Measurements from ENCODE around the gene TSHZ2. TPM values are rescaled to one million over a fixed set of nuclear protein-coding genes. Genes with fewer than 3 reads are reported as not detected.

TSHZ2 gene
- total and polyA plus RNA-seq, 9 of the 15 experiments (the other 6 are each of a cell fraction or from before 2014, with no cell fraction given): 0.03 to 0.20 (median 0.05) TPM; not detected in 4

DNA sequence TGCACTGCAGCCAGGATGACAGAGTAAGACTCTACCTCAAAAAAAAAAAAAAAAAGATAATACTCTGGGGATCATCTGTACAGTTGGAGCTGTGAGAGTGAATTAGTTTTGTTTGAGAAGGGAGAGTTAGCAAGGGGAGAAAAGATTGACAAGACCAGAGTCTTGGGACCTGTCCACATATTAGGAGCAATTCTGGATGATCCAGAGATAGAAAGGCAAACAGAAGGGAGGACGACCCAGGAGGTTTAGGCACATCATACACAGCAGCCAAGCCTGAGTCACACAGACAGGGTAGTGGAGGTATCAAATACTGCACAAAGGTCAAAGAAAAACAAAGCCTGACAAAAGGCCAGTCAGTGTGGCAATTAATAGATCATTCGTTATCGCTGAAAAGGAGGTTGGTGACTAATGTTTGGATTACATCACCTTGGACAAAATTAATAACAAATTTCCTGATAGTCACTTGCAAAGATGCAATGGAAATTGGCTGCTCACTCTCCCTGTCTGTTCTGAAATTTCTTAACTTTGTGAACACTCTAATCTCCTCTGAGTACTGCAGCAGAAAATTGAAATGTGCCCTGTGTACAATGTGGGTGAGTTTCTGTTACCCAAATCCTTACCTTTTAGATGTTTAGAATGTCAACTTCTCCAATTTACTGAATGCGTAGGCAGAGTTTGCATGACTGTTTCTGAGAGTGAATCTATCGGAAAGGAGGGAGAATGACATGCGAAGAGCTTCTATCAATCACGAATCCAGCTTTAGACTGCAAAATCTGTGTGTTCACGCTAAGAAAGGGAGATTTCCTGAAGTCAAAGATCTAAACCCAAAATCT lies 105.4 kb downstream of the TSHZ2 start:
- FAIRE-seq (no peak), DNase-seq (ENCODE audit: extremely low read depth in 1 of 4, low spot score in 3 of 4) (no peak), ATAC-seq (no peak)
- ChIA-PET CTCF (ENCODE audit: low intra/inter-chr PET ratio) (no interaction called here), POLR2A (no interaction called here)
- no peak overlapping the region for H2AFZ ChIP-seq (ENCODE audit: low read depth, low read length)
- peaks cover 7 to 9% of the 10 kb centered on the region in 2 experiments; a peak in 4 of 5 replicates for H3K27me3 ChIP-seq (ENCODE audit: control insufficient read depth in 2 of 2, insufficient read depth in 2 of 2, low read length in 2 of 2)
- no peak for TF ChIP-seq ZNF140 (CRISPR knock-in tag; IDR thresholded peaks at IDR 0.05)
- TF ChIP-seq SMAD1 (IDR thresholded peaks at IDR 0.05; ENCODE audit: low read depth, low read length, partially characterized antibody): no peak
- no peak for TF ChIP-seq HCFC1 (IDR thresholded peaks at IDR 0.05; ENCODE audit: low read depth, low read length)
- no peak for TF ChIP-seq KDM1A (IDR thresholded peaks at IDR 0.05)
- no peak for TF ChIP-seq MEF2A (IDR thresholded peaks at IDR 0.05; ENCODE audit: control insufficient read depth, low read depth, low read length)
- no peak for TF ChIP-seq ZSCAN32 (CRISPR knock-in tag; IDR thresholded peaks at IDR 0.05)
- TF ChIP-seq, protein P1, sequence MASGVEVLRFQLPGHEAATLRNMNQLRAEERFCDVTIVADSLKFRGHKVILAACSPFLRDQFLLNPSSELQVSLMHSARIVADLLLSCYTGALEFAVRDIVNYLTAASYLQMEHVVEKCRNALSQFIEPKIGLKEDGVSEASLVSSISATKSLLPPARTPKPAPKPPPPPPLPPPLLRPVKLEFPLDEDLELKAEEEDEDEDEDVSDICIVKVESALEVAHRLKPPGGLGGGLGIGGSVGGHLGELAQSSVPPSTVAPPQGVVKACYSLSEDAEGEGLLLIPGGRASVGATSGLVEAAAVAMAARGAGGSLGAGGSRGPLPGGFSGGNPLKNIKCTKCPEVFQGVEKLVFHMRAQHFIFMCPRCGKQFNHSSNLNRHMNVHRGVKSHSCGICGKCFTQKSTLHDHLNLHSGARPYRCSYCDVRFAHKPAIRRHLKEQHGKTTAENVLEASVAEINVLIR (CRISPR knock-in tag; IDR thresholded peaks at IDR 0.05): no peak
- TF ChIP-seq ZNF347 (CRISPR knock-in tag; IDR thresholded peaks at IDR 0.05; ENCODE audit: low read depth): no peak
- TF ChIP-seq, protein P2, sequence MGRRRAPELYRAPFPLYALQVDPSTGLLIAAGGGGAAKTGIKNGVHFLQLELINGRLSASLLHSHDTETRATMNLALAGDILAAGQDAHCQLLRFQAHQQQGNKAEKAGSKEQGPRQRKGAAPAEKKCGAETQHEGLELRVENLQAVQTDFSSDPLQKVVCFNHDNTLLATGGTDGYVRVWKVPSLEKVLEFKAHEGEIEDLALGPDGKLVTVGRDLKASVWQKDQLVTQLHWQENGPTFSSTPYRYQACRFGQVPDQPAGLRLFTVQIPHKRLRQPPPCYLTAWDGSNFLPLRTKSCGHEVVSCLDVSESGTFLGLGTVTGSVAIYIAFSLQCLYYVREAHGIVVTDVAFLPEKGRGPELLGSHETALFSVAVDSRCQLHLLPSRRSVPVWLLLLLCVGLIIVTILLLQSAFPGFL (CRISPR knock-in tag; IDR thresholded peaks at IDR 0.05): no peak
- no peak for TF ChIP-seq ZNF121 (CRISPR knock-in tag; conservative IDR thresholded peaks at IDR 0.05)
- no peak for TF ChIP-seq FOXJ3 (CRISPR knock-in tag; IDR thresholded peaks at IDR 0.05)
- WGBS (ENCODE audit: insufficient coverage, low coverage, missing lambda C conversion rate): 4% methylated on average over 8 of the region's 8 CpGs
- in situ Hi-C loops (cut with MboI) (no loop called here), intact Hi-C loops (cut with micrococcal nuclease) (no loop called here)
- H3K79me2 ChIP-seq (ENCODE audit: control insufficient read depth, insufficient read depth, low read length): no peaks in the 10 kb centered on the region
- H3K4me3 ChIP-seq: no peak overlapping the region
- no peak overlapping the region for H3K27ac ChIP-seq (ENCODE audit: extremely low read depth, low read depth, low read length)
- H3K9me3 ChIP-seq (replicated peaks; ENCODE audit: control insufficient read depth, insufficient read depth, low read depth, low read length): no peaks in the 10 kb centered on the region
- H3K4me1 ChIP-seq (replicated peaks in 1 of 2; ENCODE audit: control insufficient read depth in 2 of 2, insufficient read depth in 2 of 2, low read length in 2 of 2): no peaks in the 10 kb centered on the region
- no peaks in the 10 kb centered on the region for H3K9me1 ChIP-seq (ENCODE audit: control insufficient read depth, insufficient read depth, low read length)
- no TSS peak for BruUV-seq (replicated peaks)
- H3K36me3 ChIP-seq (ENCODE audit: control insufficient read depth, insufficient read depth, low read length): no peaks in the 10 kb centered on the region
- H4K20me1 ChIP-seq (replicated peaks; ENCODE audit: control insufficient read depth, insufficient read depth, low read length): no peaks in the 10 kb centered on the region
- no peak overlapping the region for H3K4me2 ChIP-seq (ENCODE audit: insufficient read depth, low read length)
- H3K9ac ChIP-seq (ENCODE audit: insufficient read depth in 1 of 2, low read depth in 2 of 2, low read length in 2 of 2): no peak overlapping the region
